H1 (cell line): ENCODE data around the gene DERL3. TPM values are rescaled to one million over a fixed set of nuclear protein-coding genes. Genes with fewer than 3 reads are reported as not detected.

Experiments
- CTCF ChIA-PET: fragments of 300-600 bp; sonication (Branson Sonifier 250); formaldehyde crosslinking; loops from one replicate; lab custom pipeline; 2021; ENCODE audit not compliant: partially characterized antibody; lab: Charles Lee
- POLR2A ChIA-PET: fragments of 300-600 bp; sonication (Branson Sonifier 250); formaldehyde crosslinking; loops from one replicate; lab custom pipeline; 2021; ENCODE audit warnings: inconsistent platforms; ENCODE audit not compliant: partially characterized antibody; lab: Charles Lee
- DNase-seq, 2 experiments: peaks; one replicate each; pipeline versions ENCODE4 v3.0.0 to v3.0.0-alpha.2; 2010 to 2022; ENCODE audit warnings: low spot score in 2 of 2, low read depth in 1 of 2, mixed read lengths in 1 of 2
- FAIRE-seq: peaks from 2 replicates; lab custom pipeline; 2011; peaks lifted over from hg19 to GRCh38; lab: Jason Lieb, UNC
- H2AFZ ChIP-seq: 2 replicates; pipeline ENCODE4 v1.8.1; 2012; ENCODE audit warnings: low read length, inconsistent platforms
- H2AK5ac ChIP-seq: 2 replicates; pipeline ENCODE4 v1.6.1; 2013; ENCODE audit warnings: low read depth, low read length
- H2BK120ac ChIP-seq: replicated peaks from 2 replicates; pipeline ENCODE3; 2013; ENCODE audit warnings: low read depth, low read length, inconsistent platforms
- H2BK12ac ChIP-seq: 2 replicates; pipeline ENCODE4 v1.6.1; 2013; ENCODE audit warnings: low read depth, low read length
- H2BK15ac ChIP-seq: 2 replicates; pipeline ENCODE4 v1.6.1; 2013; ENCODE audit warnings: low read length
- H2BK20ac ChIP-seq: 2 replicates; pipeline ENCODE4 v1.6.1; 2013; ENCODE audit warnings: low read length
- H2BK5ac ChIP-seq: 2 replicates; pipeline ENCODE4 v1.6.1; 2013; ENCODE audit warnings: low read depth, low read length
- H3K14ac ChIP-seq: 2 replicates; pipeline ENCODE4 v1.6.1; 2013; ENCODE audit warnings: inconsistent platforms; ENCODE audit not compliant: insufficient read length
- H3K18ac ChIP-seq: 2 replicates; pipeline ENCODE4 v1.6.1; 2013; ENCODE audit warnings: low read length; ENCODE audit errors: extremely low read depth
- H3K23ac ChIP-seq: 2 replicates; pipeline ENCODE4 v1.6.1; 2013; ENCODE audit warnings: inconsistent platforms; ENCODE audit not compliant: insufficient read length
- H3K23me2 ChIP-seq: 2 replicates; pipeline ENCODE4 v1.6.1; 2013; ENCODE audit warnings: low read depth, low read length
- H3K27ac ChIP-seq: 2 replicates; pipeline ENCODE4 v1.6.1; 2011; ENCODE audit warnings: low read depth, low read length, inconsistent platforms
- H3K27me3 ChIP-seq, 4 experiments: replicated peaks in 1 of 4; 1 replicate in 1 of 4; 2 replicates in 3 of 4; pipeline versions ENCODE4 v1.6.1 to v1.8.1; 2011 to 2013; ENCODE audit warnings: low read length in 3 of 4, mild to moderate bottlenecking in 3 of 4, inconsistent platforms in 2 of 4, mixed read lengths in 2 of 4, moderate library complexity in 1 of 4; ENCODE audit not compliant: control insufficient read depth in 3 of 4, insufficient read depth in 3 of 4; ENCODE audit errors: extremely low read depth in 1 of 4
- H3K36me3 ChIP-seq, 4 experiments: 2 replicates each; pipeline versions ENCODE4 v1.6.1 to v1.8.1; 2011 to 2013; ENCODE audit warnings: mild to moderate bottlenecking in 4 of 4, low read length in 3 of 4, moderate library complexity in 2 of 4, control low read depth in 1 of 4, inconsistent platforms in 1 of 4; ENCODE audit not compliant: insufficient read depth in 4 of 4, control insufficient read depth in 2 of 4
- H3K4ac ChIP-seq: replicated peaks from 2 replicates; pipeline ENCODE3; 2013; ENCODE audit warnings: low read length, low read depth, mixed read lengths, inconsistent platforms; ENCODE audit not compliant: insufficient read length
- H3K4me1 ChIP-seq, 4 experiments: replicated peaks in 1 of 4; 1 replicate in 1 of 4; 2 replicates in 3 of 4; pipeline versions ENCODE4 v1.6.1 to v1.8.1; 2011 to 2013; ENCODE audit warnings: low read length in 3 of 4, inconsistent platforms in 2 of 4, mixed read lengths in 1 of 4; ENCODE audit not compliant: insufficient read depth in 4 of 4, control insufficient read depth in 3 of 4
- H3K4me2 ChIP-seq, 2 experiments: 2 replicates each; pipeline versions ENCODE4 v1.6.1 to v1.8.1; 2011 to 2013; ENCODE audit warnings: low read depth in 2 of 2, low read length in 2 of 2, control low read depth in 1 of 2, inconsistent platforms in 1 of 2, mild to moderate bottlenecking in 1 of 2; ENCODE audit not compliant: insufficient read depth in 1 of 2
- H3K4me3 ChIP-seq, 4 experiments: fragments of 200-600, 300-600 bp in 1 of 4; sonication (generic), shearing (Covaris generic), sonication (Bioruptor Twin) in 1 of 4; 2 replicates each; pipeline versions ENCODE4 v1.5.1 to v1.8.1; 2011 to 2016; ENCODE audit warnings: low read length in 4 of 4, low read depth in 3 of 4, control low read depth in 2 of 4, inconsistent platforms in 2 of 4, mild to moderate bottlenecking in 2 of 4, mixed read lengths in 1 of 4, moderate library complexity in 1 of 4; ENCODE audit not compliant: insufficient read depth in 2 of 4; ENCODE audit errors: extremely low read depth in 1 of 4
- H3K56ac ChIP-seq: replicated peaks from 2 replicates; pipeline ENCODE3; 2013; ENCODE audit warnings: low read depth, mild to moderate bottlenecking, mixed read lengths, low read length, inconsistent platforms; ENCODE audit not compliant: insufficient read length
- H3K79me1 ChIP-seq: 2 replicates; pipeline ENCODE4 v1.6.1; 2013; ENCODE audit warnings: low read depth, low read length, control low read depth
- H3K79me2 ChIP-seq, 2 experiments: 2 replicates each; pipeline versions ENCODE4 v1.6.1 to v1.8.1; 2012 to 2013; ENCODE audit warnings: low read length in 2 of 2, mild to moderate bottlenecking in 2 of 2, inconsistent platforms in 1 of 2; ENCODE audit not compliant: insufficient read depth in 2 of 2, control insufficient read depth in 1 of 2
- H3K9ac ChIP-seq, 4 experiments: replicated peaks in 1 of 4; 1 replicate in 1 of 4; 2 replicates in 3 of 4; pipeline versions ENCODE4 v1.6.1 to v1.8.1; 2011 to 2013; ENCODE audit warnings: low read depth in 3 of 4, low read length in 3 of 4, control low read depth in 2 of 4, mild to moderate bottlenecking in 2 of 4, moderate library complexity in 2 of 4, inconsistent platforms in 1 of 4; ENCODE audit errors: extremely low read depth in 1 of 4
- H3K9me3 ChIP-seq, 2 experiments: 2 replicates each; pipeline versions ENCODE4 v1.6.1 to v1.8.1; 2012 to 2013; ENCODE audit warnings: mild to moderate bottlenecking in 2 of 2, moderate library complexity in 2 of 2, control low read depth in 1 of 2, inconsistent platforms in 1 of 2, low read depth in 1 of 2, low read length in 1 of 2, mixed read lengths in 1 of 2; ENCODE audit not compliant: insufficient read depth in 2 of 2
- H4K20me1 ChIP-seq, 2 experiments: replicated peaks in 1 of 2; 2 replicates each; pipeline versions ENCODE3 to v1.8.1; 2011 to 2013; ENCODE audit warnings: inconsistent platforms in 2 of 2, low read length in 2 of 2, mild to moderate bottlenecking in 1 of 2; ENCODE audit not compliant: insufficient read depth in 2 of 2, control insufficient read depth in 1 of 2
- H4K5ac ChIP-seq: 2 replicates; pipeline ENCODE4 v1.6.1; 2013; ENCODE audit warnings: low read length, low read depth, mixed read lengths, inconsistent platforms; ENCODE audit not compliant: insufficient read length
- H4K8ac ChIP-seq: 2 replicates; pipeline ENCODE4 v1.8.0; 2013; ENCODE audit warnings: mild to moderate bottlenecking, moderate library complexity, low read length, inconsistent platforms; ENCODE audit not compliant: insufficient read depth; ENCODE audit errors: extremely low read depth
- H4K91ac ChIP-seq: replicated peaks from 2 replicates; pipeline ENCODE3; 2013; ENCODE audit warnings: low read length, mixed read lengths, inconsistent platforms; ENCODE audit not compliant: insufficient read length
- BACH1 ChIP-seq: IDR thresholded peaks from 2 replicates; pipeline ENCODE4 v1.6.1; 2012; ENCODE audit warnings: low read length, improper control_type of control experiment
- BCL11A ChIP-seq, 2 experiments: IDR thresholded peaks; one replicate each; pipeline ENCODE4 v1.6.1; 2011; ENCODE audit warnings: low read depth in 2 of 2, low read length in 2 of 2, mild to moderate bottlenecking in 2 of 2
- CHD1 ChIP-seq: IDR thresholded peaks from 2 replicates; pipeline ENCODE4 v1.6.1; 2012; ENCODE audit warnings: low read depth, low read length, improper control_type of control experiment
- CTBP2 ChIP-seq: IDR thresholded peaks from 2 replicates; pipeline ENCODE4 v1.7.0; 2011; ENCODE audit warnings: borderline replicate concordance, mild to moderate bottlenecking, moderate library complexity, mixed read lengths, low read length; ENCODE audit not compliant: insufficient read depth, insufficient read length
- EZH2 ChIP-seq: fragments of 200-600 bp; sonication (generic); IDR thresholded peaks from 2 replicates; pipeline ENCODE4 v1.7.1; 2012; ENCODE audit warnings: low read depth, mild to moderate bottlenecking, moderate library complexity, low read length, inconsistent platforms; ENCODE audit not compliant: severe bottlenecking
- GTF2F1 ChIP-seq: IDR thresholded peaks from 2 replicates; pipeline ENCODE4 v1.6.1; 2012; ENCODE audit warnings: low read depth, low read length, improper control_type of control experiment, borderline replicate concordance
- JUN ChIP-seq: IDR thresholded peaks from 2 replicates; pipeline ENCODE4 v1.6.1; 2011; ENCODE audit warnings: low read depth, mild to moderate bottlenecking, improper control_type of control experiment, low read length
- JUND ChIP-seq: IDR thresholded peaks from 2 replicates; pipeline ENCODE4 v1.6.1; 2011; ENCODE audit warnings: mild to moderate bottlenecking, improper control_type of control experiment, low read length
- RFX5 ChIP-seq: IDR thresholded peaks from 2 replicates; pipeline ENCODE4 v1.6.1; 2011; ENCODE audit warnings: low read depth, low read length, improper control_type of control experiment, borderline replicate concordance
- SP1 ChIP-seq: IDR thresholded peaks from 2 replicates; pipeline ENCODE4 v1.6.1; 2011; ENCODE audit warnings: low read depth, low read length
- SUZ12 ChIP-seq: fragments of 200-600 bp; sonication (generic); IDR thresholded peaks from 2 replicates; pipeline ENCODE4 v1.6.1; 2012; ENCODE audit warnings: mild to moderate bottlenecking, inconsistent platforms, low read length, moderate library complexity, mixed read lengths
- WGBS, 2 experiments: shearing (Covaris generic) in 1 of 2; methylation state at CpG; one replicate each; pipeline versions ENCODE4 v1.1.6 to v1.1.7; 2013 to 2015; ENCODE audit warnings: low lambda C conversion rate in 2 of 2, mixed read lengths in 2 of 2, inconsistent platforms in 1 of 2, low coverage in 1 of 2, missing lambda C conversion rate in 1 of 2; ENCODE audit not compliant: insufficient replicate concordance in 2 of 2, insufficient coverage in 1 of 2, insufficient read length in 1 of 2; ENCODE audit errors: extremely low coverage in 1 of 2, missing lambda C conversion rate in 1 of 2; 5-methylcytosine and 5-hydroxymethylcytosine counted together
- polyA plus RNA-seq, 7 experiments: library from polyadenylated mRNA; depleted of rRNA in 3 of 7; stranded (reverse) in 5 of 7; unstranded in 2 of 7; fragments of >200 nt in 5 of 7; fragments of 200-250 nt in 2 of 7; gene quantifications; 1 replicate in 5 of 7; 2 replicates in 1 of 7; 4 replicates in 1 of 7; pipeline versions ENCODE4 v1.2.1 to v1.2.3, GENCODE V29; 2011 to 2013; ENCODE audit warnings: missing spikeins in 2 of 7, mixed read lengths in 2 of 7
- total RNA-seq: library from RNA; stranded (reverse); fragmentation: NEBNext Ultra II Directional; extraction: Animal tissue kit (Norgen Biotek cat#: 25700); gene quantifications from 2 replicates; pipeline ENCODE4 v1.2.1, GENCODE V29; 2021

The DERL3 gene
- total and polyA plus RNA-seq, 2 of the 8 experiments (the other 6 are each of a cell fraction or from before 2014, with no cell fraction given) = 8.7 to 19.5 TPM

DNA sequence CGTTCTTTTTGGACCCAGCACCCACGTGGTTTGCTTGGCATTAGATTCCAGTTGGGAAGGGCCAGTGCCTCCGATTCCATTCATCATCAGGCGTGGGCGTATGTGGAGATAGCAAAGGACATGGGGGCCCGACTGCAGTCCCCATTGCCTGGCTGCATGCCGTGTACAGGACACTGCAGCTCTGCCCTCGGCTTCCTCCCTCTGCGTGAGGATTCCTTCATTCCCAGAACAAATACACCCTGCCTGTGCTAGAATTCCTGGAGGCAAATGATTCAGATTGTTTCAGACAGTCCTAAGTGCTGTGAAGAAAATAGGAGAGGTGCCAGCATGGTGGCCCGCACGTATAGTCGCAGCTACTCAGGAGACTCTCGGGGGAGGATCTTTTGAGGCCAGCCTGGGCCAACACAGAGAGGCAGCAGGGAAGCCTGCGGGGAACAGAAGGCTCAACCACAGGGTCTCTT, 15.4 kb downstream of the DERL3 start:
- no peak overlapping the region for H4K91ac ChIP-seq
- no peak for TF ChIP-seq GTF2F1
- no peak for TF ChIP-seq BACH1
- TF ChIP-seq CHD1 = no peak
- no peak for TF ChIP-seq CTBP2
- no peak for TF ChIP-seq JUN
- TF ChIP-seq EZH2 = no peak
- TF ChIP-seq BCL11A (IDR thresholded peaks at IDR 0.05; ENCODE audit: low read depth in 2 of 2, low read length in 2 of 2) = no peak
- no peak for TF ChIP-seq JUND
- no peak for TF ChIP-seq RFX5
- TF ChIP-seq SUZ12 = no peak
- TF ChIP-seq SP1 = no peak
- TF ChIP-seq, all 59 proteins: peak for 0
- no peak for DNase-seq
- 90% methylated on average over 14 of the region's 14 CpGs; no CpG with 5 or more reads in 1 of the 2 experiments for WGBS, 2 experiments
- Histone ChIP-seq H2AK5ac (no peak overlapping the region), H2AFZ (no peak overlapping the region), H3K4me1 (no peaks in the 10 kb centered on the region), H3K36me3 (peaks cover 11 to 60% (median 27%) of the 10 kb centered on the region in 4 experiments), H3K18ac (no peak overlapping the region), H3K14ac (no peak overlapping the region), H3K56ac (no peak overlapping the region), H4K8ac (no peak overlapping the region), H3K4me2 (no peak overlapping the region), H3K79me1 (no peaks in the 10 kb centered on the region), H3K9me3 (no peaks in the 10 kb centered on the region), H3K9ac (no peak overlapping the region), H2BK12ac (no peak overlapping the region), H2BK120ac (no peak overlapping the region), H3K4ac (no peak overlapping the region), H3K23ac (no peak overlapping the region), H4K5ac (no peak overlapping the region), H2BK15ac (no peak overlapping the region), H2BK5ac (no peak overlapping the region), H4K20me1 (peaks cover 0 to 7% of the 10 kb centered on the region in 2 experiments), H2BK20ac (no peak overlapping the region), H3K27ac (no peak overlapping the region), H3K79me2 (no peaks in the 10 kb centered on the region), H3K27me3 (no peaks in the 10 kb centered on the region), H3K23me2 (no peaks in the 10 kb centered on the region), H3K4me3 (no peak overlapping the region)
- FAIRE-seq = no peak
- POLR2A ChIA-PET = interaction anchor here (1.1 kb wide), 1 partner anchor 20 kb away, joined by 4 read pairs; no protein-coding TSS in a partner anchor
- CTCF ChIA-PET = interaction anchor here (1.8 kb wide), 1 partner anchor 55 kb away, joined by 4 read pairs; the partner anchor contains the start of gene CHCHD10
